Epithelial cell of proximal tubule (primary cell): Measurements from ENCODE around the gene HYLS1. TPM values are rescaled to one million over a fixed set of nuclear protein-coding genes. Genes with fewer than 3 reads are reported as not detected.

Source experiments
- DNase-seq: peaks from one replicate; pipeline ENCODE4 v3.0.0-alpha.2; 2011; ENCODE audit warnings: low read depth
- H3K4me3 ChIP-seq: 2 replicates; pipeline ENCODE4 v1.5.1; 2011; ENCODE audit warnings: low read depth, mild to moderate bottlenecking, low read length
- total RNA-seq: library from RNA; depleted of rRNA; stranded (reverse); fragments of >200 nt; gene quantifications from 2 replicates; pipeline ENCODE4 v1.2.3, GENCODE V29; 2015
- TF ChIP-seq, protein P1 (sequence below): conservative IDR thresholded peaks from 2 replicates; pipeline ENCODE4 v1.5.1; 2012; ENCODE audit warnings: low read depth, mild to moderate bottlenecking, low read length

The HYLS1 gene
- total RNA-seq, 1 donor from 2014 or later, result 9.3 TPM

DNA sequence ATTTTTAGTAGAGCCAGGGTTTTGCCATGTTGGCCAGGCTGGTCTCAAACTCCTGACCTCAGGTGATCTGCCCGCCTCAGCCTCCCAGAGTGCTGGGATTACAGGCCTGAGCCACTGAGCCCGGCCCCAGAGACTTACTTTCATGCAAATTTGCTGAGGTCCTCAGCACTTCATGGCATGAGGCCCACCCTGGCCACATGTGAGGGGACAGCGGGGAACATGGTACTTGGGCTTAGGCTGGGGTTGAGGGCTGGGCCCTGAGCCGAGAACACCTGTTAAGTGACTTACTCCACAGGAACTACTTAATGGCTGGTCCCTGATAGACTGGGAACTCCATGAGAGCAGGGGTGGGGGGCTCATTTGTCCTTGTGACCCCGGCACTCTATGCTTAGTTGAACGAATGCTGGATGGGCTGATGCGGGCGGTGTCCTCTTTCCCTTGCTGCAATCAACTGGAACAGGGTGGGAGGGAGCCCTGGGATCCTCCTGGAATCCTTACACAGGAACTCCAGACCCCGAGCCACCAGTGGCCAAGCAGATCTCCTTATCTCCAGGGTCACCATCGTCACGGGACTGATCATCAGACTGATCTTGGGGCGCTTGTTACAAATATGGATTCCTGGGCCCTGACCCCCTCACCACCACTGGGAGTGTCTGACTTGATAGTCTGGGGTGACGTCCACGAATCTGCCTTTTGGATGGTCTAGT lies 59.4 kb downstream of the HYLS1 start:
- H3K4me3 ChIP-seq, result no peak overlapping the region
- TF ChIP-seq, protein P1, sequence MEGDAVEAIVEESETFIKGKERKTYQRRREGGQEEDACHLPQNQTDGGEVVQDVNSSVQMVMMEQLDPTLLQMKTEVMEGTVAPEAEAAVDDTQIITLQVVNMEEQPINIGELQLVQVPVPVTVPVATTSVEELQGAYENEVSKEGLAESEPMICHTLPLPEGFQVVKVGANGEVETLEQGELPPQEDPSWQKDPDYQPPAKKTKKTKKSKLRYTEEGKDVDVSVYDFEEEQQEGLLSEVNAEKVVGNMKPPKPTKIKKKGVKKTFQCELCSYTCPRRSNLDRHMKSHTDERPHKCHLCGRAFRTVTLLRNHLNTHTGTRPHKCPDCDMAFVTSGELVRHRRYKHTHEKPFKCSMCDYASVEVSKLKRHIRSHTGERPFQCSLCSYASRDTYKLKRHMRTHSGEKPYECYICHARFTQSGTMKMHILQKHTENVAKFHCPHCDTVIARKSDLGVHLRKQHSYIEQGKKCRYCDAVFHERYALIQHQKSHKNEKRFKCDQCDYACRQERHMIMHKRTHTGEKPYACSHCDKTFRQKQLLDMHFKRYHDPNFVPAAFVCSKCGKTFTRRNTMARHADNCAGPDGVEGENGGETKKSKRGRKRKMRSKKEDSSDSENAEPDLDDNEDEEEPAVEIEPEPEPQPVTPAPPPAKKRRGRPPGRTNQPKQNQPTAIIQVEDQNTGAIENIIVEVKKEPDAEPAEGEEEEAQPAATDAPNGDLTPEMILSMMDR, result no peak
- DNase-seq, result no peak

DNA sequence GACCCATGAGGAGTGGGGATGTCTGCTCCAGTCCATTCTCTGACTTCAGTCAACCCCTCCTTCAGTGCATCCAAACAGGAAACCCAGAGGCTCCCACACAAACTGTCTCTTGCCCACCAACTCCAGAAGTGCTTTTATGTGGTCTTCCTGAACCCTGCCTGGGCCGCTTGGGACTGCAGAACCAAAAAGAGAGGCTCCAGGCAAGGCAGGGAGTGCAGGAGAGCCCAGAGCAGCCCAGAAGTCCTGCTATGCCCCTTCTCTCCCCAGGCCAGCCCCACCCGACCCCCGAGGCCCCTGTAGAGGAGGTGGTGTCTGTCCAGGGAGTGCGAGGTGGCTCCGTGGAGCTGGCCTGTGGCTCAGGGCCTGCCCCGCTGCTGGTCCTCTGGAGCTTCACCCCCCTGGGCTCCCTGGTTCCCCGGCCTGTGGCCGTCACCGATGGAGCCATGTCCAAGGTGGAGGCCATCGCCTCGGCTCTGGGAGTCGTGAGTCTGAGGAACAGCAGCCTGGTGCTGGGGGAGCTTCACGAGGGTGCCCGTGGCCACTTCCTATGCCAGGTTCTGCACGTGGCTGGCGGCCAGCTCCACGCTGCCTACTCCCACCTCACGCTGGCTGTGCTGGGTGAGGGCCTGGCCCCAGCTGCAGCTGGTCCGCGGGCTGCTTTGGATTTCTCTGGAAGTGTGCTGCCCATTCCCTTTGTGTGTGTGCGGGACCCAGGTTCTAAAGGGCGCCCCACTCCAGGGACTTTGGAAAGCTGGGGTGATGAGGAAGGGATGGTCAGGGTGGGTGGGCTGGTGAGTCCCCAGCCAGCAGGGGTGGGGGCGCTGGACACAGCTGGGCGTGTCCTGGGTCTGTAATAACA lies 60.2 kb downstream of the HYLS1 start:
- no peak overlapping the region for H3K4me3 ChIP-seq
- TF ChIP-seq, protein P1, result no peak
- DNase-seq, result no peak

DNA sequence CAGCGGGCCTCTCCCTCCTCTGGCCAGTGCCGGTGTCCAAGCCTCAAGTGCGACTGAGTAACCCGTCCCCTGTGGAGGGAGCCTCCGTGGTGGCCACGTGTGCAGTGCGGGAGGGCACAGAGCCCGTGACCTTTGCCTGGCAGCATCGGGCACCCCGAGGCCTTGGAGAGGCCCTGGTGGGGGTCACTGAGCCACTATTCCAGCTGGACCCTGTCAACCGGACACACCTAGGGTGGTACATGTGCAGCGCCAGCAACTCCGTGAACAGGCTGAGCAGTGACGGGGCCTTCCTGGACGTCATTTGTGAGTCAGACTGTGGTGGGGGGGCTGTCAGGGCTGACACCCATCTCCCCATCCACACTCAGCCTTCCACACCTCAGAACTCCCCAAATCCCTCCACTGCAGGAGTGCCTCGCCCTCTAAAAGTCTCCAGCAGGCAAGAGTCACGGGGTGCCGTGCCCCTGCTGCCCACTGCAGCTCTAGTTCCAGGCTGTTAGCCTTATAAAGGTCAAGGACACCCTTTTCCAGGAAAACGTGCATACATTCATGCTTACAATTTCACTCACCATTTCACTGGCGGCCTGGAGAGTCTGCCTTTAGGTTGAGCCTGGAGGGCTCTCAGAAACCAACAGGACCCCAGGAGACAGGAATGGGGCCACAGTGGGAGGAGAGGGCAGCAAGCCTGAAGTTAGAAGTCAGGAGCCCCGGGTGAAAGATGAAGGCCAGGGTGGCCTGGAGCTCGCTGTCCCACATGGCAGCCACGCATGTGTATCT lies 61.0 kb downstream of the HYLS1 start:
- TF ChIP-seq, protein P1, result no peak
- no peak for DNase-seq
- H3K4me3 ChIP-seq, result no peak overlapping the region

DNA sequence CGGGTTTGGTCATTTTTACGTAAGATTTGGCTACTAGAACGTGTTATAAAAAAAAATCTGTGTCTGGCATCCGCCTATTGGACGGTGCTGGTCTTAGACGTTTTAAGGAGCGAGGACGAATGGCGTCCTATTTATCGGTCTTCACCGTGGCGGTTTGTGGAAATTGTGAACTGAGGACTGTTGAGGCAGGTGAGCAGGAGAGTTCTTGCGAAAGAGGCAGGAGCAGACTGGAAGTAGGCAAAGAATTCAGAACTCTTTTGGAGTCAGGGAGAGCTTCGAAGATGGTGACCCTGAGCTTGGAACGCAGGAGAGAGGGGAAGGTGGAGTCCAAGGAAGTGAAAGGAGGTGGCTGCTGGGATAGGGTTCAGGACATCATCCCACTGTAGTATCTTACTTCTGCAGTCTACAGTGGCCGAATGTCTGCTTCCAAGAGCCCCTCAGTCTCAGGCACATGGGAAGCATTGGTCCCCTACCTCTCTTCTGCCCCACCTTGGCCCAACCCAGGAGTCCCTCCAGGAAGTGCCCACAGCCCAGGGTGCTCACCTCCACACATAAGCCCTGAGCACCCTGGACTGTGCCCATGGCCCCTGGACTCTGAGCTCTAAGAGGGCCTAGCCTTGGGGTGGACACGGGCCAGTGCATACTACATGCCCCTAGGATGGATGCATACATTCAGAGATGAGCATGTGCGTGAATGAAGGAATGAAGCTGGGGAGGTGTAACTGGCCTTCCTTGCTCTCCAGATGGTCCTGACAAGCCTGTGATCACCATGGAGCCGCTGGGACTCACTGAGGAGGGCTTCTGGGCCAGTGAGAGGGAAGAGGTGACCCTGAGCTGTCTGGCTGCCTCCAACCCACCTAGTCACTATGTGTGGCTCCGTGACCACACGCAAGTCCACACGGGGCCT lies 62.1 kb downstream of the HYLS1 start:
- TF ChIP-seq, protein P1, result no peak
- no peak for DNase-seq

DNA sequence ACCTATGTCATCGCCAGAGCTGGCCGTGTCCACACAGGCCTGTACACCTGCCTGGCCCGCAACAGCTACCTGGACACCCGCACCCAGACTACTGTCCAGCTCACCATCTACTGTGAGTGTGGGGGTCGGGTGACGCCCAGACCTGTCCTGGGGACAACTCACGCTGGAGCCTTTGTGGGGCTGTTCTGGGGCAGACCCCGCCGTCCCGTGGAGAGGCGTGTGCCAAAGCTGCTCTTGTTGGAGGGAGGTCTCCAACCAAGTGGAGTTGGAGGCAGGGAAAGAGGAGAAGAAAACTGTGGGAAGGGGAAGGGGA lies 62.7 kb downstream of the HYLS1 start:
- TF ChIP-seq, protein P1, result no peak
- H3K4me3 ChIP-seq, result no peak overlapping the region
- no peak for DNase-seq

More for the DNA sequence above, 62.1 kb downstream of the HYLS1 start:
- no peak overlapping the region for H3K4me3 ChIP-seq

Other genes starting within 250 kb of the HYLS1 start
- not detected in 2 replicates for gene ACRV1, start 206.8 kb upstream of the HYLS1 start, total RNA-seq
- gene PATE1, start 141.4 kb upstream of the HYLS1 start, total RNA-seq, result not detected in 2 replicates
- gene PATE2, start 108.8 kb upstream of the HYLS1 start, total RNA-seq, result 0.07 TPM in 1 of 2 replicates, not detected in the other
- not detected in 2 replicates for gene PATE3, start 99.5 kb upstream of the HYLS1 start, total RNA-seq
- gene PATE4, start 54.4 kb upstream of the HYLS1 start, total RNA-seq, result not detected in 2 replicates
- 7.1 and 8.0 TPM in 2 replicates for gene PUS3, start 15.5 kb downstream of the HYLS1 start, total RNA-seq
- 0.14 TPM in 1 of 2 replicates, not detected in the other for gene DDX25, start 16.8 kb downstream of the HYLS1 start, total RNA-seq
- gene VSIG10L2, start 58.4 kb downstream of the HYLS1 start, total RNA-seq, result not detected in 2 replicates
- gene CDON, start 175.2 kb downstream of the HYLS1 start, total RNA-seq, result 3.3 and 4.9 TPM in 2 replicates